Neutrophil (primary cell): ENCODE data around the gene ZBTB17.

Experiments
- H3K27ac ChIP-seq: fragments of 200-600 bp; sonication (generic); 2 replicates; pipeline ENCODE4 v1.5.1; 2016; ENCODE audit warnings: mild to moderate bottlenecking, moderate library complexity
- H3K27me3 ChIP-seq: fragments of 200-600 bp; sonication (generic); 2 replicates; pipeline ENCODE4 v1.6.0; 2016; ENCODE audit warnings: mild to moderate bottlenecking
- H3K36me3 ChIP-seq: fragments of 200-600 bp; sonication (generic); 2 replicates; pipeline ENCODE4 v1.5.1; 2017
- H3K4me1 ChIP-seq, 2 experiments: fragments of 200-600 bp in 1 of 2; sonication (generic) in 1 of 2; 1 replicate in 1 of 2; 2 replicates in 1 of 2; pipeline versions ENCODE4 v1.5.1 to v1.6.1; 2013 to 2016; ENCODE audit warnings: low read depth in 1 of 2, low read length in 1 of 2, mild to moderate bottlenecking in 1 of 2, moderate library complexity in 1 of 2; ENCODE audit not compliant: control insufficient read depth in 1 of 2, insufficient read depth in 1 of 2
- H3K4me3 ChIP-seq, 2 experiments: fragments of 200-600 bp in 1 of 2; sonication (generic) in 1 of 2; 1 replicate in 1 of 2; 2 replicates in 1 of 2; pipeline ENCODE4 v1.5.1; 2013 to 2016; ENCODE audit warnings: low read depth in 1 of 2, low read length in 1 of 2, mild to moderate bottlenecking in 1 of 2, moderate library complexity in 1 of 2
- H3K9me3 ChIP-seq: fragments of 200-600 bp; sonication (generic); 2 replicates; pipeline ENCODE4 v1.5.1; 2016
- TF ChIP-seq, protein P1 (sequence below): fragments of 200-600 bp; sonication (generic); IDR thresholded peaks from 2 replicates; pipeline ENCODE4 v1.5.1; 2016; ENCODE audit warnings: antibody characterized with exemption

ZBTB17 gene

DNA sequence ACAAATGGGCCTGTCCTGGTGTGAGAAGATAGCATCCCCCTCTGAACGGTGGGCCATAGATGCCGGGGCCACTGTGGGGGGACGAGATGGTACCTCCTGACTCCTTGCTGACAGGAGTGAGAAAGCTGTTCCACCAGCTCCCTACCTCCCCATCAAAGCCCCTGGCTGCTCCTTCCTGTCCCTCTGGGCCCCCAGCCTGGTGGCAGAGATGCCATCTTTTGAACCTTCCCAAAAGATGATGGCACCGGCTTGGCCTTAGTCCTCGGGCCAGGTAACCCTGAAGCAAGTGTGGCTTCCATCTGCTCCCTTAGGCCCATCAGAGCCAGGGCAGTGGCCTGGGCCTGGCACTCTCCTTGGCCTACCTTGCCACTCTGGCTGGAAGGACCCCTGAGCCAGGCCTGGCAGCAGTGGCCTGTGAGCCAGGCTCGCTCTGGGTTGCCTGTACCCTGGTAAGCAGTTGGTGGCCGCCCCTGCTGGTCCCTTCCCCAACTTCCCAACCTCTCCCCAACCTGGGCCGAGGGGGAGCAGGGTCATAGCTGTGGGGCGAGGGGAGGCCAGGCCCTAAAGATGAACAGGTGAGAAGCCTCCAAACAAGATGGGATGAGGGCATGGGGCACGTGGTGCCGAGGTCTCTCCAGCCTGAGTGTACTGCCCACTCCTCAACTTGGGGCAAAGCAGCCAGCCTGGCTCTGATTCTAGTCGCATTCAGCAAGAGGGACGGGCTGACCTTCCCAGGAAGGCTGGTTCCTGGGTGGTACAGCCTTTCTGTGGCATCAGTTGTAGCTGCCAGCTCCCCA is 34.7 kb downstream of the ZBTB17 start:
- Histone ChIP-seq H3K4me1 (no peaks in the 10 kb centered on the region), H3K36me3 (peaks cover 98% of the 10 kb centered on the region), H3K4me3 (no peak overlapping the region), H3K27me3 (no peaks in the 10 kb centered on the region), H3K9me3 (no peaks in the 10 kb centered on the region), H3K27ac (no peak overlapping the region)
- TF ChIP-seq, protein P1, sequence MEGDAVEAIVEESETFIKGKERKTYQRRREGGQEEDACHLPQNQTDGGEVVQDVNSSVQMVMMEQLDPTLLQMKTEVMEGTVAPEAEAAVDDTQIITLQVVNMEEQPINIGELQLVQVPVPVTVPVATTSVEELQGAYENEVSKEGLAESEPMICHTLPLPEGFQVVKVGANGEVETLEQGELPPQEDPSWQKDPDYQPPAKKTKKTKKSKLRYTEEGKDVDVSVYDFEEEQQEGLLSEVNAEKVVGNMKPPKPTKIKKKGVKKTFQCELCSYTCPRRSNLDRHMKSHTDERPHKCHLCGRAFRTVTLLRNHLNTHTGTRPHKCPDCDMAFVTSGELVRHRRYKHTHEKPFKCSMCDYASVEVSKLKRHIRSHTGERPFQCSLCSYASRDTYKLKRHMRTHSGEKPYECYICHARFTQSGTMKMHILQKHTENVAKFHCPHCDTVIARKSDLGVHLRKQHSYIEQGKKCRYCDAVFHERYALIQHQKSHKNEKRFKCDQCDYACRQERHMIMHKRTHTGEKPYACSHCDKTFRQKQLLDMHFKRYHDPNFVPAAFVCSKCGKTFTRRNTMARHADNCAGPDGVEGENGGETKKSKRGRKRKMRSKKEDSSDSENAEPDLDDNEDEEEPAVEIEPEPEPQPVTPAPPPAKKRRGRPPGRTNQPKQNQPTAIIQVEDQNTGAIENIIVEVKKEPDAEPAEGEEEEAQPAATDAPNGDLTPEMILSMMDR = no peak

DNA sequence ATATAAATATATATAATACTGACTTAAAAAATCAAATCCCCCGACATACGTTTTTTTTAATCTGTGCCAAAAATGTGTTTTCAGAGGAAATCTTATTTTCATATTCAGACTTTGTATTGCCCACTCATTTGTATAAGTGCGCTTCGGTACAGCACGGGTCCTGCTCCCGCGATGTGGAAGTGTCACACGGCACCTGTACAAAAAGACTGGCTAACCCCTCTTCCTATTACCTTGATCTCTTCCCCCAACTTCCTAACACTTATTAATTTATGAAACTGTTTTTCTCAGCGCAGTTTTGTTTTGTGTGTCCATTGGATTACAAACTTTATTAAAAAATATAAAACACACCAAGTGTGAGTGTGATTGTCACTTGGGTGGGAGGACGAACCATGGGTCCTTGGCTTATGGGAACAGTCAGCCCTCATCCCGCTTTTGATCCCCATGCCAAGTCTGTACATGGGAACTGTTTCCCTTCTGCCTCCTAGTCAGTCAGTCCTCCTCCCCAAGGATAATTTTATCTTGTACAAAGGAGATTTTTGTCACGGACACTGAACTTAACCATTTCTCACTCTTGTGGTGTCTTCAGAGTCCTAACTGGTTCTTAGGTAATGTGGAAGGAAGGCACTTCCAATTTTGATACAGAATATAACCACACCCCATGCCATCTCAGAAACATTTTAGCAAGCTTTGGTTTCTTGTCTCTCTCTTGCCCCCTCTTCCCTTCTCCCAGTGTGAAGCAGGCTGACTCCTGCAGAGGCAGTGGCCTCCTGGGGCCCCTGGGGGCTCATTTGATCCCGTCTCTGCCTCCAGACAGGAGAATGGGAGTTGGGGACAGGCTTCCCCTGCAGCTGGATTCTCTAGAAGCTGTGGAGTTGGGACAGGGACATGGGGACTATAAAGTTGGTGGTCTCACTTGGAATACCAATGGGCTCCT is 35.5 kb downstream of the ZBTB17 start:
- Histone ChIP-seq H3K36me3 (peaks cover 98% of the 10 kb centered on the region), H3K27ac (no peak overlapping the region), H3K27me3 (no peaks in the 10 kb centered on the region), H3K9me3 (no peaks in the 10 kb centered on the region), H3K4me1 (no peaks in the 10 kb centered on the region), H3K4me3 (no peak overlapping the region)
- TF ChIP-seq, protein P1 = no peak

DNA sequence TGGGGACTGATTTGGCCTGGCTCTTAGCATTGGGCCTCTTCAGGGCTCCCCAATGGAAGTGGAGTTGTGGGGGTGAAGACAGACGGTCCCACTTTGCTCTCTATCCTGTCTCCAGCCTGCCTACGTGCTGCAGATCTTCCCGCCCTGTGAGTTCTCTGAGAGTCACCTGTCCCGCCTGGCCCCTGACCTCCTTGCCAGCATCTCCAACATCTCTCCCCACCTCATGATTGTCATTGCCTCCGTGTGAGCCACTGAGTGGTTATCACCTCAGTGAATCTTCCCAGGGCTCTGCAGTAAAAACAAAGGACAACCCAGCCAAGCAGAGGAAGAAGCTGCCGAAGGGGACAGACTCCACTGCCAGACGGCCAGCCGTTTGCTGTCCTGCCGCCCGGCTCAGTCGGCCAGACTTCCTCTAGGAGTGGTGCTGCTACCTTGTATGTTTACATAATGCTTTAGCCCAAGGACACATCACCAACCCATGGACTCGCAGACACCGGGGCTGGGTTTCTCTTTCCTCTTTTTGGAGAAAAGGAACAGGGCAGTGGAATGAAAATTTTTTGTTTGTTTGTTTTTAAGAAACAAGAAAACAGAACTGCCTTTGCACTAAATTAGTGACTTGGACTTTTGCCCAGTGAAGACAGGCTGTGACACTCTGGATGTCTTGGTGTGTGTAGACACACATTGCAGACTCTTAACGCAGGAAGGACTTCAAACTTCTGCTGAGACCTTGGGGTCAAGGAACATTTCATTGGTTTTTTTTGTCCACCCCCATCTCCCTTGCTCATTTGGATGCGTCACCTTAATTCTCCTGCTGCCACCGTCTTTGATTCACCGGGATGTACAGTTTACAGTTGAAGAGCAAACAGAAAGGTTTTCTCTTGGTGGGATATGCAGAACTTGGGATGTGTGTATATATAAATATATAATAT is 36.5 kb downstream of the ZBTB17 start:
- H3K27me3 ChIP-seq = no peaks in the 10 kb centered on the region
- no peaks in the 10 kb centered on the region for H3K4me1 ChIP-seq
- TF ChIP-seq, protein P1 = no peak
- peak overlapping the region; percentile 48 for H3K27ac ChIP-seq
- H3K36me3 ChIP-seq = peaks cover 98% of the 10 kb centered on the region
- H3K4me3 ChIP-seq = no peak overlapping the region
- no peaks in the 10 kb centered on the region for H3K9me3 ChIP-seq

- Histone ChIP-seq H3K27ac (peak overlapping the region; percentile 48), H3K27me3 (no peaks in the 10 kb centered on the region), H3K36me3 (peaks cover 98% of the 10 kb centered on the region), H3K4me3 (no peak overlapping the region), H3K9me3 (no peaks in the 10 kb centered on the region), H3K4me1 (no peaks in the 10 kb centered on the region)
- TF ChIP-seq, protein P1 = no peak
These were observed 37.2 kb downstream of the ZBTB17 start for GRCh38 chr1:15938628-15939161.

GRCh38 chr1:15937706-15938168 is 38.2 kb downstream of the ZBTB17 start:
- peaks cover 98% of the 10 kb centered on the region for H3K36me3 ChIP-seq
- TF ChIP-seq, protein P1 = no peak

More at GRCh38 chr1:15937706-15938168, 38.2 kb downstream of the ZBTB17 start:
- H3K27me3 ChIP-seq = no peaks in the 10 kb centered on the region
- no peaks in the 10 kb centered on the region for H3K9me3 ChIP-seq
- no peak overlapping the region for H3K4me3 ChIP-seq
- H3K27ac ChIP-seq = peak overlapping the region; percentile 50
- no peaks in the 10 kb centered on the region for H3K4me1 ChIP-seq
